DOHH2 (cell line): Measurements from ENCODE around the gene ADGRG2.

ENCODE experiments used
- CTCF ChIP-seq: fragments of 200-600 bp; sonication (generic); IDR thresholded peaks from one replicate; pipeline ENCODE4 v1.5.1; 2014; ENCODE audit warnings: antibody characterized with exemption, mild to moderate bottlenecking, low read depth, low read length; ENCODE audit not compliant: poor library complexity, severe bottlenecking
- EZH2phosphoT487 ChIP-seq: fragments of 200-600 bp; sonication (generic); IDR thresholded peaks from 2 replicates; pipeline ENCODE4 v1.6.1; 2017; ENCODE audit warnings: borderline replicate concordance, mild to moderate bottlenecking, antibody characterized with exemption, low read length, moderate library complexity, mixed read lengths

GRCh38 chrX:19107035-19107434 is 15.2 kb downstream of the ADGRG2 start:
- TF ChIP-seq CTCF = no peak
- TF ChIP-seq EZH2phosphoT487 = no peak
